ENCODE measurements around the gene ANKS1B. TPM values are rescaled to one million over a fixed set of nuclear protein-coding genes. Genes with fewer than 3 reads are reported as not detected.

Gene ANKS1B
- polyA plus RNA-seq, 6 donors from 2014 or later = not detected

DNA sequence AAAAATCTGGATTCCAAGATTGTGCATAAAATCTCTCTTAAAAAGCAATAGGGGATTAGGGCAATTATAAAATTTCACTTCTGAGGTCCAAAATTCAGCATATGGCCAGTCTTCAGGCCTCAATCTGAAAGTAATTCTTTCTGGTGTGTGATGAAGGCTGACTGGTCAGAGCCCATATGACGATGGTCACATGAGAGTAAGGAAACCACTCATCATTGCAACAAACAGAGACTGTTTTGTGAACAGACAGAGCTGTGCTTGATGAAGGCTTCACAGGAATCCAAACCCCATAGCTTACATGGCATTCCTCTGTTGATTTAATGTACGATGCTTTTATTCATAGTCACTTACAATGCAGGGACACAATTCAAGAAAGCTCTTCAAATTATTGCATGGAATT, 1101.5 kb downstream of the ANKS1B start:
- Mint-ChIP-seq H3K9me3 (no peaks in the 10 kb centered on the region), H3K27me3 (peaks cover 3 to 23% (median 10%) of the 10 kb centered on the region in 3 donors), H3K27ac (no peak overlapping the region), H3K4me3 (no peak overlapping the region), H3K4me1 (no peaks in the 10 kb centered on the region), H3K36me3 (no peaks in the 10 kb centered on the region)
- no peak for DNase-seq
- no peak for ATAC-seq (ENCODE audit: low read depth in 2 of 2)

DNA sequence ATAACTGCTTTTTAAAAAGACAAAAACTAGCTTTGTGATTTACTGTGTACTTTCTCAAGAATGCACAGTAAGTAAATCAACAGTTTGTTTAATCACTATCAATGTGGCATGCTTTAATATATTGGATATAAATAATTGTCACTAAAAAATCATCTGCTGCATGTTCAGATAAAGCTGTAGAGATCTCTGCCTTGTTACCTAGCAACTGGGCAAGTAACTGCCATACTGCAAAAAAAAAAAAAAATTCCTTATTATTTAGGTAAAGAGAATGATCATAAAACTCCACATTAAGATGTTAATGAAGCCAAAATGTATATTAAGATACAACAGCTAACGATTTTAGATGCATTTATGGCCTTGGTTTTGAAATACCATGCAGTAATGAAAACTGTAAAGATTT, 1102.2 kb downstream of the ANKS1B start:
- ATAC-seq (ENCODE audit: low read depth in 2 of 2) (no peak), DNase-seq (no peak)
- Mint-ChIP-seq H3K27ac (no peak overlapping the region), H3K9me3 (no peaks in the 10 kb centered on the region), H3K36me3 (no peaks in the 10 kb centered on the region), H3K4me1 (no peaks in the 10 kb centered on the region), H3K27me3 (peaks cover 0 to 22% (median 9%) of the 10 kb centered on the region in 3 donors), H3K4me3 (no peak overlapping the region)

DNA sequence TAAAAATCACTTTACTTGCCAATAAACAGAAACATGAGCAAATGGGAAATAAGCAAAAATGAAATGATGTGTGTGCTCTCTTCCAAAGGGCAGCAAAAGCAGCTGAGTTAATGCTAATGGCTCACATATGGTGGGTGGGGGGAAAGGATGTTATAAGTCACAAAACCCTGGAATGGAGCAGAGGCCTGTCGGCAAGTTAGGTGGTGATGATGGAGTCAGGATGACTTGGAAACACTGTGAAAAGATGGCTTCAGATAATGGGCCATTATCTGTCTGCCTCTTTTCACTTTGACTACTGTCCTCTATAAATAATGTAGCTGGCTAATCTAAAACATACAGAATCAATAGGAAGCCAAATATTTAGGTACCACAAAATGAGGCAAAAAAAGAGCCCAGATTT, 1111.0 kb downstream of the ANKS1B start:
- Mint-ChIP-seq H3K36me3 (no peaks in the 10 kb centered on the region), H3K4me1 (no peaks in the 10 kb centered on the region), H3K27ac (no peak overlapping the region), H3K27me3 (peaks cover under 1 to 18% (median 6%) of the 10 kb centered on the region in 3 donors), H3K9me3 (peaks cover 0 to 3% (median 0%) of the 10 kb centered on the region in 7 donors), H3K4me3 (no peak overlapping the region)
- no peak for DNase-seq
- ATAC-seq (ENCODE audit: low read depth in 2 of 2) = no peak

DNA sequence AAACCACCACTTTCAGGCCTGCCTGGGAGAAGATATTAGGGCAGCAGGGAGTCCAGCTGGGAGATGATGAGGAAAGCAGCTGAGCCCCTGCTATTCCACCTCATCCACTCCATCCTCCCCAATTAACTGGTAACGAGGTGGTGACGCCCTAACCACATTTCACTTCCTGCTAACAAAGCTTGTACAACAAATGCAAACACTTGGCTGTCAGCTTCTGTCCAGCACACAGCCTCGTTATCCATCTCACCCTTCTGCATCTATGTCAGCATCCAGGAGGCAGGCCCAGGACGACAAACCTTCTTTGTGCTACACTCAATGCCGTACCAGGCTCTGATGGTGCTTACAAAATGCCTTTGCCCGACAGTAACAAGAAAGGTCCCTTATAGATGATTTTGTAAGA, 1114.2 kb downstream of the ANKS1B start:
- ATAC-seq (ENCODE audit: low read depth in 2 of 2) = no peak
- no peak overlapping the region for H3K4me3 Mint-ChIP-seq
- H3K36me3 Mint-ChIP-seq = peaks cover 0 to under 1% of the 10 kb centered on the region in 2 donors
- no peak for DNase-seq
- no peak overlapping the region for H3K27ac Mint-ChIP-seq
- H3K27me3 Mint-ChIP-seq = peaks cover 0 to 12% (median 6%) of the 10 kb centered on the region in 3 donors
- peaks cover 0 to 2% (median 0%) of the 10 kb centered on the region in 7 donors for H3K9me3 Mint-ChIP-seq
- no peaks in the 10 kb centered on the region for H3K4me1 Mint-ChIP-seq

DNA sequence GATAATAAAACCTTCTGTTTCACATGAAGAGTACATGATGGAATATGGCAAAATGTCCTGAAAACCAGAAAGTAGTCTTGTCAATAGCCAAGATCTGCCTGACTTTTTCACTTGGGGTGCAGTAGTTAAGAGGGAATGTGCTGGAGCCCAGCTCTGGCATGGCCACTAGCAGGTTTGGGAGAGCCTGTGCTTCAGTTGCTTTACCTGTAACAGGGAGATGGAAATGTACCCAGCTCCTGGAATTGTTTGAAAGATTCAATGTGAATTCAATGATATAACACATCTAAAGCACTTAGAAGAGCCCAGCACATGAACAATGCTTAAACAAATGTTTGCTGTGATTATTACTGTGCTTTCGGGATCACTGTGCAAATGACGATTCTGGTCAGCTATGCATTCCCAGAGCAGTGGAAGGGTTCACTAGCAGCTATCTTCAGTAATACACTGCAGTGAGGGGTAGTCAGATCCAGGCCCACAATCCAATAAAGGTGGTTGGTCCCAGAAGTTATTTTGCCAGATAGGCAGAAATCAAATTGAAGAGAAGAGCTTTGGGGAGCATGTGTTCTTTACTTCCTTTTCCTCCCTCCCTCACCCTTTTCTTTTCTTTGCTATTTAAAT, 1114.7 kb downstream of the ANKS1B start:
- Mint-ChIP-seq H3K9me3 (peaks cover 0 to 7% (median 2%) of the 10 kb centered on the region in 7 donors), H3K4me3 (no peak overlapping the region), H3K36me3 (peaks cover 0 to 6% of the 10 kb centered on the region in 2 donors), H3K27me3 (peaks cover 0 to 12% (median 10%) of the 10 kb centered on the region in 3 donors), H3K27ac (no peak overlapping the region), H3K4me1 (no peaks in the 10 kb centered on the region)
- no peak for DNase-seq
- no peak for ATAC-seq (ENCODE audit: low read depth in 2 of 2)

DNA sequence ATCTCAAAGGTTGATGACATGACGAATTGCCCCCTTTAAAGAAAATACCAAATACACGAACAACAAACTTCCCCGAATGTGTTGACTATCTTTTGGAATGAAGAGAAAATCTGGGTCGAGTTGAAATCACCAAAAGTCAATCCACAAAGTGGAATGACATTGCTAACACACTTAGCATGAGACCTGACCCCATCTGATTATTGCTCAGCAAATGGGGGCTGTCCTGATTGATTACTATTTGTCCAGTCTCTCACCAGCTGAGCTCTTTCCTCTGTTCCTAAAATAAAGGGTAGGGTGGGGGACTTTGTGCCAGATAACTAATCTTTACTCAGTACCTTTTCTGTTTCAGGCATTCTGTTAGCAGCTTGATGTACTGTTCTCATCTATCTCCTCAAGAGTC, 1116.2 kb downstream of the ANKS1B start:
- Mint-ChIP-seq H3K9me3 (peaks cover 0 to 11% (median 6%) of the 10 kb centered on the region in 7 donors), H3K27ac (no peak overlapping the region), H3K4me1 (no peaks in the 10 kb centered on the region), H3K36me3 (peaks cover 0 to 7% of the 10 kb centered on the region in 2 donors), H3K27me3 (peaks cover 0 to 12% (median 10%) of the 10 kb centered on the region in 3 donors), H3K4me3 (no peak overlapping the region)
- ATAC-seq (ENCODE audit: low read depth in 2 of 2) = no peak
- DNase-seq = no peak

DNA sequence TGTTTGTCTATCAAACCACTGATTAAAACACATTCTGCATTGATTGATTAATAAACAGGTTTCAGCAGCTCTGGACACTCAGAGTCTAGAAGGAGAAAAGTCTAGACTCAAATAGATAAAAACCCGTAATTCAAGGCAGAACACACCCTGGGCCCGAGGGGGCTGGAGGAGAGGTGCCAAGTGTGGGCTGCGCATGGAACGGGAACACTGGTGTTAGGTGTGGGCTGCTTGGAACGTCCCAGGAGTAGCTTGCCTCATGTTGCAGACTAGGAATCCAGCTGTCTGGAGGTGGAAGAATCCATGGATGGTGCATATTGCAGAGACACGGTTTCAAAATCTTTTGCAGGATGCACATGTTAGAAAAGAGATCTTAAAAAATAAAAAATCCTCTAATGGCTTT, 1116.7 kb downstream of the ANKS1B start:
- Mint-ChIP-seq H3K27ac (no peak overlapping the region), H3K9me3 (peaks cover 0 to 11% (median 6%) of the 10 kb centered on the region in 7 donors), H3K27me3 (peaks cover 0 to 12% (median 10%) of the 10 kb centered on the region in 3 donors), H3K36me3 (peaks cover 0 to 7% of the 10 kb centered on the region in 2 donors), H3K4me3 (no peak overlapping the region), H3K4me1 (no peaks in the 10 kb centered on the region)
- DNase-seq (no peak), ATAC-seq (ENCODE audit: low read depth in 2 of 2) (no peak)

DNA sequence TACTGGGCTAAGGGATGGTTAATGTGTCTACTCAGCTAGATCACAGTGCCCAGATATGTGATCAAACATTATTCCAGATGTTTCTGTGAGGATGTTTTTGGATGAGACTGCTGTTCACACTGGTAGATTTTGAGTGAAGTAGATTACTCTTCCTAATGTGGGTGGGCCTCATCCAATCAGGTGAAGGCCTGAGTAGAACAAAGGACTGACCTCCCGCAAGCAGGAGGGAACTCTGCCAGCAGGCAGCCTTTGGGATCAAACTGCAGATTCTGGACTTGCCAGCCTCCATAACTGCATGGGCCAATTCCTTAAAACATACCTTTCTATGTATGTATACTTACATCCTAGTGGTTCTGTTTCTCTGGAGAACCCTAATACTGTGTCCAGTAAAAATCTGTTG, 1120.4 kb downstream of the ANKS1B start:
- Mint-ChIP-seq H3K4me1 (no peaks in the 10 kb centered on the region), H3K36me3 (peaks cover 0 to 7% of the 10 kb centered on the region in 2 donors), H3K4me3 (no peak overlapping the region), H3K27ac (no peak overlapping the region), H3K9me3 (peaks cover 0 to 11% (median 6%) of the 10 kb centered on the region in 7 donors), H3K27me3 (peaks cover 0 to 10% (median 0%) of the 10 kb centered on the region in 3 donors)
- no peak for ATAC-seq (ENCODE audit: low read depth in 2 of 2)
- DNase-seq = no peak

DNA sequence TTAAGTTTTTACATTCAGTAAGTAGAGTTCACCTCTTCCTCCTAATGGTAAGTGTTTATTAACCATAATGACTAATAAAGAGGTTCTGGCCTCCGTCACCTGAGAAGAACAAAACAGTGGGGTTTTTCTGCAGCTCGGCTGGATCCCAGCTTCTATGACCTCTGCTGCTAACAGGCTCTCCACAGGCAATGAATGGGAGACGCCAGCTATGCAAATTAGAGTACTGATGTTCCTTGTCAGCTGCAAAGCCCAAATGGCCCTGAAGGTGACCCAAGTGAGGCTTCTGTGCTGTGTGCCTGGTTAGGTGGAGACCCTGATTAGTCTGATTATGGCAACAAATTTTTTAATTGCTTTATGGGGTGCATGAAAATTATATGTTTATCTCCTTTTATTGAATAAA, 1121.6 kb downstream of the ANKS1B start:
- no peaks in the 10 kb centered on the region for H3K4me1 Mint-ChIP-seq
- ATAC-seq (ENCODE audit: low read depth in 2 of 2) (no peak), DNase-seq (no peak)
- no peak overlapping the region for H3K4me3 Mint-ChIP-seq
- H3K27ac Mint-ChIP-seq = no peak overlapping the region
- H3K27me3 Mint-ChIP-seq = peaks cover 0 to 6% (median 0%) of the 10 kb centered on the region in 3 donors
- H3K36me3 Mint-ChIP-seq = peaks cover 0 to 7% of the 10 kb centered on the region in 2 donors
- peaks cover 0 to 11% (median 6%) of the 10 kb centered on the region in 7 donors for H3K9me3 Mint-ChIP-seq

DNA sequence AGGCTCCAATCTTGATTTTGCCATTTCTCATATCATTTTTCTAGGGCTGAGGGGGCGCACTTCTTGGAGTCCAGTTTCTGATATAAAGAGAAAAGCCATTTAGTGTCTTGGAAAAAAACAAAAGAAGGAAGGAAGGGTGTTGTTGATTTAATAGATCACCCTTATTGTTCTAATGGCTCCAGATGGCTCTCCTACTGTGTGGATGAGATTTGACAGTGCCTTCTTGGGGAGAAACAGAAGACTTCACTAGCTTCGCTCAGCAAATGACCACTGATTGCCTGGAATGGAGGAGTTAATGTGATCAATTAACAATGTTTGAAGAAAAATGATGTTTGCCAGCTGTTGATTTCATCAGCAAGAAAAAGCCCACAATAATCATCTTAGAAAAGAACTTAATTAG, 1123.5 kb downstream of the ANKS1B start:
- Mint-ChIP-seq H3K36me3 (peaks cover 0 to 7% of the 10 kb centered on the region in 2 donors), H3K9me3 (peaks cover 0 to 11% (median 4%) of the 10 kb centered on the region in 7 donors), H3K4me3 (no peak overlapping the region), H3K27ac (no peak overlapping the region), H3K27me3 (peaks cover 0 to 11% (median 6%) of the 10 kb centered on the region in 3 donors), H3K4me1 (no peaks in the 10 kb centered on the region)
- DNase-seq = no peak
- no peak for ATAC-seq (ENCODE audit: low read depth in 2 of 2)

DNA sequence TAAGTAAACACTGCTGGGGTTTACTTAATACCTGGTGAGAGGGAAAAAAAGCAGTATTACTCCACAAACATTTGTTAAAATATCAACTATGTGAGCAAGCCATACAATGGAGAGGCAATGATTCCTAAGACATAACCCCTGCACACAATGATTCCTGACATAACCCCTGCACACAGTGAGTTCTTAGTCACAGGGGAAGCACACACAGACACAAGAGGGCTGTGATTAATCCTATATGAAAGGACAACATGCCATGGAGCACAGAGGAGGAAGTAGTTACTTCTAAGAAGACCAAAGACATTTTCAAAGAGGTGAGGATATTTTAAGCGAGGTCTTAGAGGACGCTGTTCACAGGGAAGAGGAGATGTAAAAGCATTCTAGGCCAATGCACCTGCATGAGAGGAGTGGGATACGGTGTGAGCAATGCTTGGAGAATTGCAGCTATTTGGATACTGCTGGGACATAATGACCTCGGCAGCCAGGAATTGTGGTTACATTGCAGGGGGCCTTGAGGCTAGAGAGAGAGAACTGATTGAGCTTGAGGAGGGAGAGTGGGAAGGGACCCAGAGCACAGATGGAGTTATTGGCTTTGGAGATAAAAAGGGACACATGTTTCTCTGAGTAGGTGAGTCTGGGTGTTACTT, 1127.7 kb downstream of the ANKS1B start:
- H3K9me3 Mint-ChIP-seq = peaks cover 0 to 1% (median 0%) of the 10 kb centered on the region in 7 donors

DNA sequence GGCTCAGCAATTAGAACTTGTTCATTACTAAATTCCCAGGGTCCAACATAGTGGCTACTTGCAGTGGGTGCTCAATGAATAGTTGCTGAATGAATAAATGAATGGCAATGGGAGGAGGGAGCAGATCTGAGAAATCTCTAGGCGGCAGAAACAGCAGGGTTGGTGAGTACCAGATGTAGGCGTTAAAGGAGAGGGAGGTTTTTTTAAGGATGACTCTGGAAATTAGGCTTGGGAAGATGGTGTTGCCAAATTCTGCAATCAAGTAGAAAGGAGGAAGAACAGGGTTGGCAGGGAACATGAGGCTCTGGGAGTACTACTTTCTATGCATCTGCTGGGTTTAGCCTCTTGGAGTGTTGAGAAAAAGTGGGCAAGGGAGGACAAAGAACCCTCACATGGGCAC, 1132.6 kb downstream of the ANKS1B start:
- no peak for ATAC-seq (ENCODE audit: low read depth in 2 of 2)
- no peak for DNase-seq
- Mint-ChIP-seq H3K4me3 (no peak overlapping the region), H3K27me3 (peaks cover 5 to 25% (median 5%) of the 10 kb centered on the region in 3 donors), H3K9me3 (peaks cover 0 to 1% (median 0%) of the 10 kb centered on the region in 7 donors), H3K4me1 (no peaks in the 10 kb centered on the region), H3K36me3 (no peaks in the 10 kb centered on the region), H3K27ac (no peak overlapping the region)

More for the DNA sequence above, 1127.7 kb downstream of the ANKS1B start:
- Mint-ChIP-seq H3K4me1 (no peaks in the 10 kb centered on the region), H3K27ac (peak overlapping the region in 1 of 6 donors; percentile 10), H3K27me3 (peaks cover 4 to 11% (median 4%) of the 10 kb centered on the region in 3 donors), H3K36me3 (no peaks in the 10 kb centered on the region), H3K4me3 (no peak overlapping the region)
- no peak for ATAC-seq (ENCODE audit: low read depth in 2 of 2)
- no peak for DNase-seq

DNA sequence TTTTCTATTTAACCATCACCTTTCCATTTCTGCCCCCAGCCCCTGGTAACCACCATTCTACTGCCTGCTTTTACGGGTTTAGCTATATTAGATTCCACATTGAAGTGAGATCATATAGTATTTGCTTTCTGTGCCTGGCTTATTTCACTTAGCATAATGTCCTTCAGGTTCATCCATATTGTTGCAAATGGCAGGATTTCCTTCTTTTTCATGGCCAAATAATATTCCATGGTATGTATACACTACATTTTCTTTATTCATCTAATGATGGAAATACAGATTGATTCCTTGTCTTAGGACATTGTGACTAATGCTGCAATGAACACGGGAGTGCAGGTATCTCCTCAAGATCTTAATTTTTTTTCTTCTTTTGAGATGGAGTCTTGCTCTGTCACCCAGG, 1137.5 kb downstream of the ANKS1B start:
- no peaks in the 10 kb centered on the region for H3K4me1 Mint-ChIP-seq
- H3K36me3 Mint-ChIP-seq = no peaks in the 10 kb centered on the region
- no peak overlapping the region for H3K4me3 Mint-ChIP-seq
- peaks cover 4 to 16% (median 8%) of the 10 kb centered on the region in 3 donors for H3K27me3 Mint-ChIP-seq
- H3K9me3 Mint-ChIP-seq = no peaks in the 10 kb centered on the region
- H3K27ac Mint-ChIP-seq = no peak overlapping the region
- no peak for ATAC-seq (ENCODE audit: low read depth in 2 of 2)
- no peak for DNase-seq

DNA sequence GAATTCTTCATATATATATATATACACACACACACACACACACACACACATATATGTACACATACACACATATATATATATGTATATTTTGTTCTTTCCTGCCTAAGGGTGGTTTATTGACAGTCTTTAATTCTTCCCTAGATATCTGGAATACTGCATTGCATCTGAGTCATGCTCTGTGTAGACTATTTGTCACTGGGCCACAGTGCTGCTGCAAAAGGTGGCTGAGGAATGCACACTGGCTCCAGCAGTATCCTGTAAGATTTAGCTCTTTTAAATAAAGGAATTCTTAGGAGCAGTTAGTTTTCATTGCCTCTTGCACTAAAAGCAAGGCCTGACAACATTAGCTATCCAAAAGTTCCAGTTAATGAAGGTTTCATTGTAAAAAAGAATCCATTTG, 1138.8 kb downstream of the ANKS1B start:
- H3K27me3 Mint-ChIP-seq = peaks cover 4 to 11% (median 5%) of the 10 kb centered on the region in 3 donors

More for the DNA sequence above, 1138.8 kb downstream of the ANKS1B start:
- Mint-ChIP-seq H3K4me3 (no peak overlapping the region), H3K36me3 (no peaks in the 10 kb centered on the region), H3K27ac (no peak overlapping the region), H3K9me3 (no peaks in the 10 kb centered on the region), H3K4me1 (no peaks in the 10 kb centered on the region)
- ATAC-seq (ENCODE audit: low read depth in 2 of 2) = no peak
- no peak for DNase-seq

Data from naive B cell (primary cell).